ENCODE data around the gene DOHH.

- TF ChIP-seq CTCF (IDR thresholded peaks at IDR 0.05) (no peak), POLR2A (IDR thresholded peaks at IDR 0.05) (no peak), EP300 (IDR thresholded peaks at IDR 0.05) (no peak)
Observed at GRCh38 chr19:3504735-3505134, 4.3 kb upstream of the DOHH start.

All from stomach (tissue), 4 donors.